Breast epithelium (tissue), 3 donors: Measurements from ENCODE around the gene PCDHA2.

Experiments
- CTCF ChIP-seq, 3 donors: fragments of 450-650 bp; IDR thresholded peaks; one replicate each; pipeline ENCODE4 v1.5.1; 2016 to 2017; ENCODE audit warnings: antibody characterized with exemption in 3 of 3, mild to moderate bottlenecking in 3 of 3, moderate library complexity in 3 of 3
- POLR2A ChIP-seq: fragments of 450-650 bp; IDR thresholded peaks from one replicate; pipeline ENCODE4 v1.6.1; 2016; ENCODE audit warnings: antibody characterized with exemption, mild to moderate bottlenecking, moderate library complexity
- POLR2AphosphoS5 ChIP-seq, 3 donors: sonication (generic); formaldehyde crosslinking; IDR thresholded peaks; one replicate each; pipeline ENCODE4 v1.6.1; 2017; ENCODE audit warnings: antibody characterized with exemption in 3 of 3

GRCh38 chr5:140795259-140795641, 598 bp downstream of the PCDHA2 start:
- no peak for TF ChIP-seq CTCF (IDR thresholded peaks at IDR 0.05)
- no peak for TF ChIP-seq POLR2AphosphoS5 (IDR thresholded peaks at IDR 0.05)
- no peak for TF ChIP-seq POLR2A
